Measurements from ENCODE around the gene IMMP2L. TPM values are rescaled to one million over a fixed set of nuclear protein-coding genes. Genes with fewer than 3 reads are reported as not detected.
"Not testable (repeated sequence)": the region's sequence is repeated elsewhere in the genome, so short reads cannot be mapped to it uniquely, and the experiment has no call there.

Gene IMMP2L
- total RNA-seq, 2 experiments from 2014 or later: 8.9 to 18.7 TPM

DNA sequence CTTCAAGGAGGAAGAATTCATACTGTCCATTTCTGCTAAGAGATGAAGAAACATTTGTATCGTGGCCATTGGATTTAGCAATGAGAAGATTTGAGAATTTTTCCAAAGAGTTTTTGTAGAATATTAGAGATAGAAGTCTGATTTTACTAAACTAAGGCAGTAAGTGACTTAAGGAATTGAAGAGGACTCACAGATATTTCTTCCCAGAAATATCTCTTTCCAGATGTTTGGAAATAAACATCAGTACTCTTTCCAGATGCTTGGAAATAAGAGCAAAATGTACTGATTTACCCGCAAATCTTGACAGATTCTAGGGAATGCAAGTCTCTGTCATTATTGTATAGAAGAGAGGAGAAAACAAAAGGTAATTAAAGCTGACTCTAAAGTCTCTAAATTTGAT is 91.3 kb downstream of the IMMP2L start:
- H3K4me3 Mint-ChIP-seq: no peak overlapping the region
- no peaks in the 10 kb centered on the region for H3K4me1 Mint-ChIP-seq (ENCODE audit: low read depth)
- H3K4me1 ChIP-seq (ENCODE audit: insufficient read depth, low read length): no peaks in the 10 kb centered on the region
- H3K36me3 ChIP-seq (ENCODE audit: insufficient read depth, low read length): no peaks in the 10 kb centered on the region
- no peaks in the 10 kb centered on the region for H3K9me3 ChIP-seq (ENCODE audit: control insufficient read depth in 1 of 2, insufficient read depth in 1 of 2, low read length in 2 of 2)
- peaks cover 63% of the 10 kb centered on the region for H3K36me3 Mint-ChIP-seq (ENCODE audit: low read depth)
- no peak for DNase-seq
- no peak overlapping the region for H3K27ac Mint-ChIP-seq
- no peaks in the 10 kb centered on the region for H3K27me3 ChIP-seq (ENCODE audit: control insufficient read depth in 1 of 2, insufficient read depth in 2 of 2, low read length in 2 of 2)
- intact Hi-C loops (cut with DNase I, micrococcal nuclease): no loop called here
- H3K27me3 Mint-ChIP-seq: no peaks in the 10 kb centered on the region
- no peak overlapping the region for H3K27ac ChIP-seq (ENCODE audit: low read depth in 1 of 2, low read length in 2 of 2)
- TF ChIP-seq, protein P1, sequence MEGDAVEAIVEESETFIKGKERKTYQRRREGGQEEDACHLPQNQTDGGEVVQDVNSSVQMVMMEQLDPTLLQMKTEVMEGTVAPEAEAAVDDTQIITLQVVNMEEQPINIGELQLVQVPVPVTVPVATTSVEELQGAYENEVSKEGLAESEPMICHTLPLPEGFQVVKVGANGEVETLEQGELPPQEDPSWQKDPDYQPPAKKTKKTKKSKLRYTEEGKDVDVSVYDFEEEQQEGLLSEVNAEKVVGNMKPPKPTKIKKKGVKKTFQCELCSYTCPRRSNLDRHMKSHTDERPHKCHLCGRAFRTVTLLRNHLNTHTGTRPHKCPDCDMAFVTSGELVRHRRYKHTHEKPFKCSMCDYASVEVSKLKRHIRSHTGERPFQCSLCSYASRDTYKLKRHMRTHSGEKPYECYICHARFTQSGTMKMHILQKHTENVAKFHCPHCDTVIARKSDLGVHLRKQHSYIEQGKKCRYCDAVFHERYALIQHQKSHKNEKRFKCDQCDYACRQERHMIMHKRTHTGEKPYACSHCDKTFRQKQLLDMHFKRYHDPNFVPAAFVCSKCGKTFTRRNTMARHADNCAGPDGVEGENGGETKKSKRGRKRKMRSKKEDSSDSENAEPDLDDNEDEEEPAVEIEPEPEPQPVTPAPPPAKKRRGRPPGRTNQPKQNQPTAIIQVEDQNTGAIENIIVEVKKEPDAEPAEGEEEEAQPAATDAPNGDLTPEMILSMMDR (IDR thresholded peaks at IDR 0.05): no peak
- ATAC-seq (ENCODE audit: poor library complexity): no peak
- POLR2A ChIA-PET: no interaction called here
- H3K4me3 ChIP-seq (ENCODE audit: low read length): no peak overlapping the region
- CTCF ChIA-PET: no interaction called here
- H3K9me3 Mint-ChIP-seq: peaks cover 12% of the 10 kb centered on the region

DNA sequence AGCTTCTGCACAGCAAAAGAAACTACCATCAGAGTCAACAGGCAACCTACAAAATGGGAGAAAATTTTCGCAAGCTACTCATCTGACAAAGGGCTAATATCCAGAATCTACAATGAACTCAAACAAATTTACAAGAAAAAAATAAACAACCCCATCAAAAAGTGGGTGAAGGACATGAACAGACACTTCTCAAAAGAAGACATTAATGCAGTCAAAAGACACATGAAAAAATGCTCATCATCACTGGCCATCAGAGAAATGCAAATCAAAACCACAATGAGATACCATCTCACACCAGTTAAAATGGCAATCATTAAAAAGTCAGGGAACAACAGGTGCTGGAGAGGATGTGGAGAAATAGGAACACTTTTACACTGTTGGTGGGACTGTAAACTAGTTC is 92.4 kb downstream of the IMMP2L start:
- H3K4me1 Mint-ChIP-seq (ENCODE audit: low read depth); H3K27me3 ChIP-seq (ENCODE audit: control insufficient read depth in 1 of 2, insufficient read depth in 2 of 2, low read length in 2 of 2); H3K27me3 Mint-ChIP-seq; POLR2A ChIA-PET; DNase-seq; H3K4me1 ChIP-seq (ENCODE audit: insufficient read depth, low read length); H3K4me3 Mint-ChIP-seq; ATAC-seq (ENCODE audit: poor library complexity); H3K4me3 ChIP-seq (ENCODE audit: low read length); intact Hi-C loops (cut with DNase I, micrococcal nuclease); H3K27ac Mint-ChIP-seq; H3K27ac ChIP-seq (ENCODE audit: low read depth in 1 of 2, low read length in 2 of 2); CTCF ChIA-PET; H3K9me3 ChIP-seq (ENCODE audit: control insufficient read depth in 1 of 2, insufficient read depth in 1 of 2, low read length in 2 of 2); H3K36me3 ChIP-seq (ENCODE audit: insufficient read depth, low read length): not testable (repeated sequence)
- H3K9me3 Mint-ChIP-seq: peaks cover 12% of the 10 kb centered on the region
- peaks cover 58% of the 10 kb centered on the region for H3K36me3 Mint-ChIP-seq (ENCODE audit: low read depth)

DNA sequence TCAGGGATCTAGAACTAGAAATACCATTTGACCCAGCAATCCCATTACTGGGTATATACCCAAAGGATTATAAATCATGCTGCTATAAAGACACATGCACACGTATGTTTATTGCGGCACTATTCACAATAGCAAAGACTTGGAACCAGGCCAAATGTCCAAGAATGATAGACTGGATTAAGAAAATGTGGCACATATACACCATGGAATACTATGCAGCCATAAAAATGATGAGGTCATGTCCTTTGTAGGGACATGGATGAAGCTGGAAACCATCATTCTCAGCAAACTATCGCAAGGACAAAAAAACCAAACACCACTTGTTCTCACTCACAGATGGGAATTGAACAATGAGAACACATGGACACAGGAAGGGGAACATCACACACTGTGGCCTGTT is 96.5 kb downstream of the IMMP2L start:
- H3K9me3 ChIP-seq (ENCODE audit: control insufficient read depth in 1 of 2, insufficient read depth in 1 of 2, low read length in 2 of 2); H3K27ac Mint-ChIP-seq; ATAC-seq (ENCODE audit: poor library complexity); CTCF ChIA-PET; intact Hi-C loops (cut with DNase I, micrococcal nuclease); H3K4me1 Mint-ChIP-seq (ENCODE audit: low read depth); H3K27ac ChIP-seq (ENCODE audit: low read depth in 1 of 2, low read length in 2 of 2); H3K27me3 Mint-ChIP-seq; H3K36me3 ChIP-seq (ENCODE audit: insufficient read depth, low read length); H3K4me3 Mint-ChIP-seq; H3K4me1 ChIP-seq (ENCODE audit: insufficient read depth, low read length); POLR2A ChIA-PET; H3K9me3 Mint-ChIP-seq; H3K4me3 ChIP-seq (ENCODE audit: low read length); DNase-seq; H3K27me3 ChIP-seq (ENCODE audit: control insufficient read depth in 1 of 2, insufficient read depth in 2 of 2, low read length in 2 of 2): not testable (repeated sequence)
- peaks cover 28% of the 10 kb centered on the region for H3K36me3 Mint-ChIP-seq (ENCODE audit: low read depth)

GRCh38 chr7:111460695-111461094 is 101.6 kb downstream of the IMMP2L start:
- ChIA-PET POLR2A (no interaction called here), CTCF (no interaction called here)
- no peak overlapping the region for H3K27ac Mint-ChIP-seq
- Histone ChIP-seq H3K4me3 (ENCODE audit: low read length) (no peak overlapping the region), H3K27ac (ENCODE audit: low read depth in 1 of 2, low read length in 2 of 2) (no peak overlapping the region), H3K9me3 (ENCODE audit: control insufficient read depth in 1 of 2, insufficient read depth in 1 of 2, low read length in 2 of 2) (peaks cover 0 to 4% of the 10 kb centered on the region in 2 experiments), H3K4me1 (ENCODE audit: insufficient read depth, low read length) (no peaks in the 10 kb centered on the region), H3K36me3 (ENCODE audit: insufficient read depth, low read length) (no peaks in the 10 kb centered on the region), H3K27me3 (ENCODE audit: control insufficient read depth in 1 of 2, insufficient read depth in 2 of 2, low read length in 2 of 2) (no peaks in the 10 kb centered on the region)
- no peaks in the 10 kb centered on the region for H3K27me3 Mint-ChIP-seq
- H3K36me3 Mint-ChIP-seq (ENCODE audit: low read depth): no peaks in the 10 kb centered on the region
- no peak overlapping the region for H3K4me3 Mint-ChIP-seq
- no peak for DNase-seq
- no peaks in the 10 kb centered on the region for H3K4me1 Mint-ChIP-seq (ENCODE audit: low read depth)
- H3K9me3 Mint-ChIP-seq: no peaks in the 10 kb centered on the region
- ATAC-seq (ENCODE audit: poor library complexity): no peak
- intact Hi-C loops (cut with DNase I, micrococcal nuclease): no loop called here
- TF ChIP-seq, protein P1 (IDR thresholded peaks at IDR 0.05): no peak
